AG04450 (cell line): ENCODE data around the gene LRWD1. TPM values are rescaled to one million over a fixed set of nuclear protein-coding genes. Genes with fewer than 3 reads are reported as not detected.
"Not testable (repeated sequence)": the region's sequence is repeated elsewhere in the genome, so short reads cannot be mapped to it uniquely, and the experiment has no call there.

Experiments
- CTCF ChIA-PET: fragments of 300-600, 350-600 bp; formaldehyde crosslinking; extraction: SDS; loops from one replicate; lab custom pipeline; 2022; ENCODE audit warnings: antibody characterized with exemption, inconsistent platforms; lab: Charles Lee
- POLR2A ChIA-PET: fragments of 350-600 bp; formaldehyde crosslinking; extraction: SDS; loops from one replicate; lab custom pipeline; 2021; ENCODE audit warnings: antibody characterized with exemption, inconsistent platforms; lab: Yijun Ruan, JAX
- DNase-seq: peaks from one replicate; pipeline ENCODE4 v3.0.0-alpha.2; 2011; ENCODE audit warnings: low read depth, low spot score
- H3K27ac ChIP-seq: one replicate; pipeline ENCODE4 v1.5.1; 2012; ENCODE audit warnings: low read depth, low read length, control low read depth
- H3K27me3 ChIP-seq: one replicate; pipeline ENCODE4 v1.6.0; 2012; ENCODE audit warnings: low read length; ENCODE audit not compliant: control insufficient read depth, insufficient read depth
- H3K4me3 ChIP-seq: 2 replicates; pipeline ENCODE4 v1.5.1; 2011; ENCODE audit warnings: mild to moderate bottlenecking, low read depth, low read length, control low read depth
- H3K9me3 ChIP-seq: 2 replicates; pipeline ENCODE4 v1.5.1; 2012; ENCODE audit warnings: low read length; ENCODE audit not compliant: control insufficient read depth, insufficient read depth
- polyA plus RNA-seq: library from polyadenylated mRNA; depleted of rRNA; stranded (reverse); fragments of >200 nt; gene quantifications from 2 replicates; pipeline ENCODE4 v1.2.3, GENCODE V29; 2011
- TF ChIP-seq, protein P1 (sequence below): IDR thresholded peaks from 2 replicates; pipeline ENCODE4 v1.5.1; 2011; ENCODE audit warnings: low read depth, low read length, control low read depth, inconsistent platforms

LRWD1 gene
- polyA plus RNA-seq, 1 experiment, result 9.2 TPM

DNA sequence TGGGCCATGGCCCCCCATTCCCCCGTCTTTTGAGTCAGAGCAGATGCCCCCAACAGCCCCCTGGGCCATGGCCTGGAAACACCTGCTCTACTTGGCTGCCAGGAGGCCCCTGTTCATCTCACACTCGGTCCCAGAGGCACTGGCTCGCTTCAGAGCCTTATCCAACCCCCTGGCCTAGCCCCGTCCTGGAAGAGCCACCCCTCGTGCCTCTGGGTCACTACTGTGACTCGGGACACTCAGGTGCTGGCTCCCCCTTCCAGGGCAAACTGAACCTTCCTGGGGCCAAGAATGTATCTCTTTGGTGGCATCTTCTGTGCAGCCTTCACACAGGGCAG lies 7.0 kb downstream of the LRWD1 start:
- ChIA-PET CTCF (no interaction called here), POLR2A (no interaction called here)
- DNase-seq, result no peak
- Histone ChIP-seq H3K27ac (no peak overlapping the region), H3K9me3 (no peaks in the 10 kb centered on the region; the same call in 1 of the 2 replicates), H3K27me3 (no peaks in the 10 kb centered on the region), H3K4me3 (no peak overlapping the region)
- TF ChIP-seq, protein P1, sequence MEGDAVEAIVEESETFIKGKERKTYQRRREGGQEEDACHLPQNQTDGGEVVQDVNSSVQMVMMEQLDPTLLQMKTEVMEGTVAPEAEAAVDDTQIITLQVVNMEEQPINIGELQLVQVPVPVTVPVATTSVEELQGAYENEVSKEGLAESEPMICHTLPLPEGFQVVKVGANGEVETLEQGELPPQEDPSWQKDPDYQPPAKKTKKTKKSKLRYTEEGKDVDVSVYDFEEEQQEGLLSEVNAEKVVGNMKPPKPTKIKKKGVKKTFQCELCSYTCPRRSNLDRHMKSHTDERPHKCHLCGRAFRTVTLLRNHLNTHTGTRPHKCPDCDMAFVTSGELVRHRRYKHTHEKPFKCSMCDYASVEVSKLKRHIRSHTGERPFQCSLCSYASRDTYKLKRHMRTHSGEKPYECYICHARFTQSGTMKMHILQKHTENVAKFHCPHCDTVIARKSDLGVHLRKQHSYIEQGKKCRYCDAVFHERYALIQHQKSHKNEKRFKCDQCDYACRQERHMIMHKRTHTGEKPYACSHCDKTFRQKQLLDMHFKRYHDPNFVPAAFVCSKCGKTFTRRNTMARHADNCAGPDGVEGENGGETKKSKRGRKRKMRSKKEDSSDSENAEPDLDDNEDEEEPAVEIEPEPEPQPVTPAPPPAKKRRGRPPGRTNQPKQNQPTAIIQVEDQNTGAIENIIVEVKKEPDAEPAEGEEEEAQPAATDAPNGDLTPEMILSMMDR, result no peak

DNA sequence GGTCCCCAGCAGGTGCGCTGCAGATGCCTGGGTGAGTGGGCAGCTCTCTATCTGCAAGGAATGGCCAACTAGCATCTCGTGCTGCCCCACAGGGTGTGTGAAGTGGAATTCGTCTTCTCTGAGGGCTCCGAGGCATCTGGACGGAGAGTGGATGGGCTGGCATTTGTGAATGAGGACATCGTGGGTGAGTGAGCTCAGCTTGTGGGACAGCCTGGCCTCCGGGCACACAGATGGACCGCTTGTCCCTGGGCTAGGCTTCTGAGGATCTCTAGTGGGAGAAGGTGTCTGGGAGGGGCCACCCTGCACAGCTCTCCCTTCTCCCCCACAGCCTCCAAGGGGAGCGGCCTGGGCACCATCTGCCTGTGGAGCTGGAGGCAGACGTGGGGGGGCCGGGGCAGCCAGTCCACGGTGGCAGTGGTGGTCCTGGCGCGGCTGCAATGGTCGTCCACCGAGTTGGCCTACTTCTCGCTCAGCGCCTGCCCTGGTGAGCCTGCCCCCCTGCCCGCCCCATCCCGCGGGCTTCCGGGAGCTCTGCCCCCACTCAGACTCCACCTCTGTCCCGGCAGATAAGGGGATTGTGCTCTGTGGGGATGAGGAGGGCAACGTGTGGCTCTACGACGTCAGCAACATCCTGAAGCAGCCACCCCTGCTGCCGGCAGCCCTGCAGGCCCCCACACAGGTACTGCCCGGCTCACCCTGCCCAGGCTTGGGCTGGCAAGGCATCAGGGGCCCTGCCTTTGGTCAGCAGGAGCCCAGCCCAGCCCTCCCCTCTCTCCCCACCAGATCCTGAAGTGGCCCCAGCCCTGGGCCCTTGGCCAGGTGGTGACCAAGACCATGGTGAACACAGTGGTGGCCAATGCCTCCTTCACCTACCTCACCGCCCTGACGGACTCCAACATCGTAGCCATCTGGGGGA lies 7.6 kb downstream of the LRWD1 start:
- ChIA-PET POLR2A (no interaction called here), CTCF (no interaction called here)
- TF ChIP-seq, protein P1, result no peak
- H3K27ac ChIP-seq, result no peak overlapping the region
- H3K9me3 ChIP-seq, result no peaks in the 10 kb centered on the region; the same call in 1 of the 2 replicates
- no peak overlapping the region for H3K4me3 ChIP-seq
- DNase-seq, result no peak
- H3K27me3 ChIP-seq, result no peaks in the 10 kb centered on the region

DNA sequence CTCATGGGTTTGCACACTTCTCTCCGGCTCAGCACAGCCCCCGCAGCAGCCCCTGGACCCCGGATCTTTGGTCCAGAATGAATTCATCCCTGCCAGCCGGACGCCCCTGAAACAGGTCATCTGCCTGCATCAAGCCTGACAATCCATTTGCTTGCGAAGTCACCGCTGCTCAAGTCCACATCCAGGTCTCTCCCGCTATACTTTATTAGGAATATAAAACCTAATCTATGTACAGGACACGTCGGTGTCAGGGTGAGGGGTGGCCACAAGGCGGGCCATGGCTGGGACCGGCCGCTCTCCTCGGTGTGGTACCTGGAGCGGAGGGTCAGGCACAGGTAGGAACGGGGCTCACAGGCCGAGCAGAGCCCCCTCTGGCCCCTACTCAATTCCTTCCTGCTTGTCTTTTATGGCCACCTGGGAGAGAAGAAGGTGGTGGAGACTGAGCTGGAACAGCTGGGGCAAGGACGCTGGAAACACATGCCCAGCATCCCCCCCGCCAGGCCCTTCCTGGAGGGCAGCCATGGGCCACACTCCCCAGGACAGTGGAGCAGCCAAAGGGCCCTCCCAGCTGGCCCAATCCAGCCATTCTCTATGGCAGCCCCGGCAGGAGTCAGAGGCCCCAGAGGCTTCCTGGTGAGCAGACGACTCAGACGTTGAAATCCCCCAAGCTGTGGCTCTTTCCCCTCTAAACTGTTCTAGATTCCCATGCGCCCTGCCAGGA lies 8.6 kb downstream of the LRWD1 start:
- TF ChIP-seq, protein P1, result no peak
- POLR2A ChIA-PET, result no interaction called here
- H3K27me3 ChIP-seq, result no peaks in the 10 kb centered on the region
- H3K9me3 ChIP-seq, result no peaks in the 10 kb centered on the region; the same call in 1 of the 2 replicates
- CTCF ChIA-PET, result no interaction called here
- no peak overlapping the region for H3K27ac ChIP-seq
- no peak for DNase-seq
- H3K4me3 ChIP-seq, result no peak overlapping the region

DNA sequence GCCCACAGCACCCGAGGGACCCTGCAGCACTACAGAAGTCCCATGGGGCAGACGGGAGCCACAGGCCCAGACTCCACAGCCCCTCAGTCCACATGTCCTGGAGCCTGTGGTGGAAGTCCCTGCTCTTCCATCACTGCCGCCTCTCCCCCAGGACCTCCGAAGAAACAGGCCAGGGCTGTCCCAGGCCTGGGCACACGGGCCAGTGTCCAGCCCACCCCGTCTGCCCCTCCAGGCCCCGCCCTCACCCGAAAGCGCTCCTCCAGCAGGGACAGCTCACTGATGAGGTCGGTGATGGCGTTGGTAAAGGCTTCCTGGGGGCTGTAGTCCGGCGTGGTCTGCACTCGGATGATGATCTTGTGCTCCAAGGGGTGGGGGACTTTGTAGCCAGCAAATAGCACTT lies 9.3 kb downstream of the LRWD1 start:
- CTCF ChIA-PET, POLR2A ChIA-PET, H3K4me3 ChIP-seq: not testable (repeated sequence)

DNA sequence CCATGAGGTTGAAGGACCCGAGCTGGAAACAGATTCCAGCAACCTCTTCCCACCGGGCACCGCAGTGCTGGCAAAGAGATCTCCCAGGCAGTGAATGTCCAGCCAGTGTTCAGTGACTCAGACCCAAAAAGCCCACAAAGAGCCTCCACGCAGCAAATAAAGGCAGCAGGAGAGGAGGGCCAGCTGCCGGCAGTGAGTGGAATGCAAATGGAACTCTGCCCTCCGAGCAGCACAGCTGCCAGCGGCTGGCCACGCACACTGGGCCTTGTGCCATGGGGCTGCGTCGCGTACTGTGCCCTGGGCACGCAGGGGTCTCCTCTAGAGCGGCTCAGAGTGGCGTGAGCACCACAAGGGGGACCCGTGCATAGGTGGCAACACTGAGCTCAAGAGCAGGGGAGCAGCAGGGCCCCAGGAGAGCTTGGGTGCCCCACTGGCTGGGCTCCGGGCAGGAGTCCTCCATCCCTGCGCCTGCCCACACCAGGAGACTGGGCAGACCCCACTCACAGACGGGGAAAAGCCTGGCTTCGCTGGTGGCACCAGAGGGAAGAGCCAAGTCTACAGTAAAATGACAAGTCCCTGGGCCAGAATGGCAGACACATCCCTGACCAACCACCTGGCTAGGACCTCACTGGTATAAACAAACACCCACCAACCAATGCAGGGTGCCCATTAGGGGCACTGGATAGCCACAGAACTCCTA lies 10.1 kb downstream of the LRWD1 start:
- H3K4me3 ChIP-seq, H3K27me3 ChIP-seq, H3K9me3 ChIP-seq, POLR2A ChIA-PET, H3K27ac ChIP-seq, DNase-seq, CTCF ChIA-PET: not testable (repeated sequence)

More for the DNA sequence above, 9.3 kb downstream of the LRWD1 start:
- DNase-seq, H3K27ac ChIP-seq, H3K9me3 ChIP-seq, H3K27me3 ChIP-seq: not testable (repeated sequence)
